Measurements from ENCODE around the gene NUDT21.
"Not testable (repeated sequence)": the region's sequence is repeated elsewhere in the genome, so short reads cannot be mapped to it uniquely, and the experiment has no call there.

The NUDT21 gene

GRCh38 chr16:56380778-56381485, 70.2 kb downstream of the NUDT21 start:
- not testable (repeated sequence) for DNase-seq (ENCODE audit: low read depth)

Measured in stromal cell of bone marrow (primary cell).